ENCODE data around the gene COX7C.
"Not testable (repeated sequence)": the region's sequence is repeated elsewhere in the genome, so short reads cannot be mapped to it uniquely, and the experiment has no call there.

The COX7C gene

GRCh38 chr5:86617756-86618576 is at the start of gene COX7C:
Gene COX7C (plus strand): TSS chr5:86617941. CDS start chr5:86618056, 115 bp downstream.
- DNase-seq (ENCODE audit: low spot score): peak; percentile 96

GRCh38 chr5:86569522-86570426 is 48.0 kb upstream of the COX7C start:
- not testable (repeated sequence) for DNase-seq (ENCODE audit: low spot score)

GRCh38 chr5:86570427-86571083 is 47.2 kb upstream of the COX7C start:
- no peak for DNase-seq (ENCODE audit: low spot score)

GRCh38 chr5:86571109-86571508 is 46.6 kb upstream of the COX7C start:
- DNase-seq (ENCODE audit: low spot score): not testable (repeated sequence)

- no peak for DNase-seq (ENCODE audit: low spot score)
Measured at GRCh38 chr5:86572825-86573517, 44.8 kb upstream of the COX7C start.

GRCh38 chr5:86579502-86579901 is 38.2 kb upstream of the COX7C start:
- no peak for DNase-seq (ENCODE audit: low spot score)

- no peak for DNase-seq (ENCODE audit: low spot score)
Measured at GRCh38 chr5:86596476-86596875, 21.3 kb upstream of the COX7C start.

GRCh38 chr5:86605881-86606280 is 11.9 kb upstream of the COX7C start:
- no peak for DNase-seq (ENCODE audit: low spot score)

GRCh38 chr5:86613455-86613854 is 4.3 kb upstream of the COX7C start:
- no peak for DNase-seq (ENCODE audit: low spot score)

GRCh38 chr5:86617309-86617755 is 409 bp upstream of the COX7C start:
- DNase-seq (ENCODE audit: low spot score): no peak

GRCh38 chr5:86623785-86624483 is 6.2 kb downstream of the COX7C start:
- DNase-seq (ENCODE audit: low spot score): no peak

GRCh38 chr5:86625148-86625547 is 7.4 kb downstream of the COX7C start:
- DNase-seq (ENCODE audit: low spot score): no peak

- DNase-seq (ENCODE audit: low spot score): no peak
Measured at GRCh38 chr5:86626149-86626548, 8.4 kb downstream of the COX7C start.

- DNase-seq (ENCODE audit: low spot score): no peak
Measured at GRCh38 chr5:86631165-86631564, 13.4 kb downstream of the COX7C start.

GRCh38 chr5:86640998-86641397 is 23.3 kb downstream of the COX7C start:
- DNase-seq (ENCODE audit: low spot score): no peak

GRCh38 chr5:86644843-86645242 is 27.1 kb downstream of the COX7C start:
- no peak for DNase-seq (ENCODE audit: low spot score)

- DNase-seq (ENCODE audit: low spot score): no peak
Measured at GRCh38 chr5:86645885-86646284, 28.1 kb downstream of the COX7C start.

GRCh38 chr5:86646671-86647070 is 28.9 kb downstream of the COX7C start:
- DNase-seq (ENCODE audit: low spot score): no peak

- no peak for DNase-seq (ENCODE audit: low spot score)
Measured at GRCh38 chr5:86649832-86650505, 32.2 kb downstream of the COX7C start.

- not testable (repeated sequence) for DNase-seq (ENCODE audit: low spot score)
Measured at GRCh38 chr5:86660771-86661170, 43.0 kb downstream of the COX7C start.
